ENCODE data around the gene TLR6.
A peak's percentile ranks its signal among the peaks of the same experiment; 100 is the strongest.

The TLR6 gene

GRCh38 chr4:38774181-38774955 is 82.2 kb downstream of the TLR6 start:
- H3K27ac ChIP-seq (replicated peaks), result no peak overlapping the region
- DNase-seq (ENCODE audit: low read depth in 1 of 2, low spot score in 1 of 2), result no peak
- no peak for TF ChIP-seq REST (IDR thresholded peaks at IDR 0.05; ENCODE audit: insufficient replicate concordance, low read depth)
- no peak for TF ChIP-seq SPI1 (IDR thresholded peaks at IDR 0.05; ENCODE audit: borderline replicate concordance, low read depth)
- no peak for TF ChIP-seq CTCF (IDR thresholded peaks at IDR 0.05; ENCODE audit: insufficient read depth, low read length)
- no peak for TF ChIP-seq GABPA (IDR thresholded peaks at IDR 0.05; ENCODE audit: low read depth)
- TF ChIP-seq POLR2AphosphoS5 (IDR thresholded peaks at IDR 0.05; ENCODE audit: low read depth), result no peak
- no peak overlapping the region for H3K4me3 ChIP-seq (replicated peaks; ENCODE audit: insufficient read depth, low read length)
- H3K27me3 ChIP-seq (ENCODE audit: insufficient read depth, poor library complexity, severe bottlenecking), result no peaks in the 10 kb centered on the region

Small RNA genes within 50 kb of the gene (microRNA-seq; reads per million reads assigned to microRNA genes)
- gene MIR574, result 107 reads per million, percentile 70 among the genes with 10 or more reads in this experiment

Data from HL-60 (cell line).